ENCODE data around the gene LRMDA.

- TF ChIP-seq, protein P1, sequence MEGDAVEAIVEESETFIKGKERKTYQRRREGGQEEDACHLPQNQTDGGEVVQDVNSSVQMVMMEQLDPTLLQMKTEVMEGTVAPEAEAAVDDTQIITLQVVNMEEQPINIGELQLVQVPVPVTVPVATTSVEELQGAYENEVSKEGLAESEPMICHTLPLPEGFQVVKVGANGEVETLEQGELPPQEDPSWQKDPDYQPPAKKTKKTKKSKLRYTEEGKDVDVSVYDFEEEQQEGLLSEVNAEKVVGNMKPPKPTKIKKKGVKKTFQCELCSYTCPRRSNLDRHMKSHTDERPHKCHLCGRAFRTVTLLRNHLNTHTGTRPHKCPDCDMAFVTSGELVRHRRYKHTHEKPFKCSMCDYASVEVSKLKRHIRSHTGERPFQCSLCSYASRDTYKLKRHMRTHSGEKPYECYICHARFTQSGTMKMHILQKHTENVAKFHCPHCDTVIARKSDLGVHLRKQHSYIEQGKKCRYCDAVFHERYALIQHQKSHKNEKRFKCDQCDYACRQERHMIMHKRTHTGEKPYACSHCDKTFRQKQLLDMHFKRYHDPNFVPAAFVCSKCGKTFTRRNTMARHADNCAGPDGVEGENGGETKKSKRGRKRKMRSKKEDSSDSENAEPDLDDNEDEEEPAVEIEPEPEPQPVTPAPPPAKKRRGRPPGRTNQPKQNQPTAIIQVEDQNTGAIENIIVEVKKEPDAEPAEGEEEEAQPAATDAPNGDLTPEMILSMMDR (IDR thresholded peaks at IDR 0.05; ENCODE audit: extremely low read depth in 1 of 2, insufficient read depth in 1 of 2, low read depth in 1 of 2, low read length in 2 of 2): no peak
- TF ChIP-seq EZH2 (IDR thresholded peaks at IDR 0.05; ENCODE audit: borderline replicate concordance, low read depth, low read length, severe bottlenecking): no peak
- no peak for TF ChIP-seq POLR2AphosphoS5 (IDR thresholded peaks at IDR 0.05; ENCODE audit: insufficient read depth, low read depth, low read length)
- no peak for TF ChIP-seq JUN (IDR thresholded peaks at IDR 0.05; ENCODE audit: borderline replicate concordance, insufficient read depth, insufficient read length, low read depth)
- TF ChIP-seq POLR2A (IDR thresholded peaks at IDR 0.05; ENCODE audit: low read depth, low read length): no peak
- no peak for TF ChIP-seq MYC (IDR thresholded peaks at IDR 0.05; ENCODE audit: low read depth, low read length)
- TF ChIP-seq FOS (IDR thresholded peaks at IDR 0.05; ENCODE audit: borderline replicate concordance, insufficient read depth, low read length): no peak
- TF ChIP-seq, protein P2, sequence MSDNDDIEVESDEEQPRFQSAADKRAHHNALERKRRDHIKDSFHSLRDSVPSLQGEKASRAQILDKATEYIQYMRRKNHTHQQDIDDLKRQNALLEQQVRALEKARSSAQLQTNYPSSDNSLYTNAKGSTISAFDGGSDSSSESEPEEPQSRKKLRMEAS (IDR thresholded peaks at IDR 0.05; ENCODE audit: insufficient read depth, insufficient read length): no peak
Observed at GRCh38 chr10:76172020-76172419, 740.6 kb downstream of the LRMDA start.
